ENCODE data around the gene FBXO44.

The FBXO44 gene

DNA sequence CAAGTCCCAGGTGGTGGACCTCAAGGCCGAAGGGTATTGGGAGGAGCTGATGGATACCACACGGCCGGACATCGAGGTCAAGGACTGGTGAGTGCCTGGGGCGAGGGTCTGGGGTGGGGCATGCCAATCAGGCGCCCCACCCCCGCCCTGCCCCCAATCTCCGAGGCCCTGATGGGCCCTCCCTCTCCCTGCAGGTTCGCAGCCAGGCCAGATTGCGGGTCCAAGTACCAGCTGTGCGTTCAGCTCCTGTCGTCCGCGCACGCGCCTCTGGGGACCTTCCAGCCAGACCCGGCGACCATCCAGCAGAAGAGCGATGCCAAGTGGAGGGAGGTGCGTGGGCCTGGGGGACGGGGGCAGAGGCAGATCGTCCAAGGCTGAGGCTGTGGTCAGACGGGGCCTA is 3.9 kb downstream of the FBXO44 start:
- DNase-seq (ENCODE audit: low spot score) = no peak

DNA sequence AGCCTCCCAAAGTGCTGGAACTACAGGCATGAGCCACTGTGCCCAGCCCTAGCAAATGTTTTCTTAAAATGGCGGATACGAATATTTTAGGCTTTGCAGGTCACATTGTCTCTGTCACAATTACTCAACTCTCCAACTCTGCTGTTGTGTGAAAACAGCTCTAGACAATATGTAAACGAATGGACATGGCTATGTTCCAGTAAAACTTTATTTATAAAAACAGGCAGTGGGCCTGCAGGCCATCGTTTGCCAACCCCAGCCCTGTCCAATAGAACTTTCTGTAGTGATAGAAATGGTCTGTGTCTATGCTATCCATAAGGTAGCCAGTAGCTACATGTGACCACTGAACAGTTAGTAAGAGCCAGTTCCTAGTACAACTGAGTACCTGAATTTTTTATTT is 5.1 kb downstream of the FBXO44 start:
- DNase-seq (ENCODE audit: low spot score) = no peak

DNA sequence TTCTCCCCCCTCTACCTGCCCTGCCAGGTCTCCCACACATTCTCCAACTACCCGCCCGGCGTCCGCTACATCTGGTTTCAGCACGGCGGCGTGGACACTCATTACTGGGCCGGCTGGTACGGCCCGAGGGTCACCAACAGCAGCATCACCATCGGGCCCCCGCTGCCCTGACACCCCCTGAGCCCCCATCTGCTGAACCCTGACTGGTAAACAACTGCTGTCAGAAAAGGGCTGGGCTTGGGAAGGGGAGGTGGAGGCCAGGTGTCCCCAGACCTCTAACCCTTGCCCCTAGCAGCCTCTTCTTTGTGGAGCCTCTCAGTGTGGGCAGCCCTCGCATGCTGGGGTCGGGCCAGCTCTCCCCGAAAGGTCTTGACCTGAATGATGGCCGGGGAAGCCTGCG is 6.4 kb downstream of the FBXO44 start:
- DNase-seq (ENCODE audit: low spot score) = no peak

- DNase-seq (ENCODE audit: low spot score) = peak; percentile 40
Measured at GRCh38 chr1:11664336-11665065, 9.8 kb downstream of the FBXO44 start.

DNA sequence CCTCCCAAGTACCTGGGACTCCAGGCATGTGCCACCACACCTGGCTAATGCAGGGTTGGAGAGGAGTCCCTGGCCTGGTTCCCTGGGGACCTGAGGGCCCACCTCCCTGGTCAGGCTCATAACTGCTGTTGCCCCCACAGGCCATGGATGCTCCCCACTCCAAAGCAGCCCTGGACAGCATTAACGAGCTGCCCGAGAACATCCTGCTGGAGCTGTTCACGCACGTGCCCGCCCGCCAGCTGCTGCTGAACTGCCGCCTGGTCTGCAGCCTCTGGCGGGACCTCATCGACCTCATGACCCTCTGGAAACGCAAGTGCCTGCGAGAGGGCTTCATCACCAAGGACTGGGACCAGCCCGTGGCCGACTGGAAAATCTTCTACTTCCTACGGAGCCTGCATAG is 13.8 kb downstream of the FBXO44 start:
- no peak for DNase-seq (ENCODE audit: low spot score)

DNA sequence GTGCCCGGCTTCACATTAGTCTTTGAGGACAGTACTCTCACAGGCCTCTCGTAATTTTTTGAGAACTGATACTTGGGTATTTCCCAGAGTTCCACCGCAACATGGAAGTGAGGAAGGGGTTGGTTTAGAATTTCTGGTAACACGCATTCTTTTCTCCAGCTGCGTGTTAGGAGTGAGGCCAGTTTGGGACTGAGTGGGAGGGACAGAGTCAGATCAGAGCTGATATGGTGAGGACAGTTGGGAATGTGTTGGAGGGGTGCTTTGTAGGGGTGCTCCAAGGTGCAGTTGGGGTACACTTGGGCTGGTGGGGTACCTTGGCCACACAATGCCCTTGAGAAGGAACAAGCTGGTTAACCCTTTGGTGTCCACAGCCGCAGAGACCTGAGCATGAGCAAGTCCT is 16.1 kb downstream of the FBXO44 start:
- no peak for DNase-seq (ENCODE audit: low spot score)

DNA sequence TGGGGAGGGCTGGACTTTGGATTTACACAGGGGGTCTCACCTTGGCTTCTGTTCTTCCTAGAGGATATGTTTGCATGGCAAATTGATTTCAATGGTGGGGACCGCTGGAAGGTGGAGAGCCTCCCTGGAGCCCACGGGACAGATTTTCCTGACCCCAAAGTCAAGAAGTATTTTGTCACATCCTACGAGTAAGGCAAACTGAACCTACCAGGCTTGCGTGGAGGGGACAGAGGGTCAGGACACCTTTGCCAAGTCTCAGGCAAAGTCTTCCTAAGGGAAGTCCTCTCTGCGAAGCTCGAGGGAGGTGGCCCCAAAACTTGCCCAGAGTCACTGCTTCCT is 16.5 kb downstream of the FBXO44 start:
- no peak for DNase-seq (ENCODE audit: low spot score)

GRCh38 chr1:11671544-11672286 is 17.0 kb downstream of the FBXO44 start:
- DNase-seq (ENCODE audit: low spot score) = no peak

- no peak for DNase-seq (ENCODE audit: low spot score)
Measured at GRCh38 chr1:11673089-11673769, 18.6 kb downstream of the FBXO44 start.

GRCh38 chr1:11674488-11674887 is 19.8 kb downstream of the FBXO44 start:
- DNase-seq (ENCODE audit: low spot score) = no peak

DNA sequence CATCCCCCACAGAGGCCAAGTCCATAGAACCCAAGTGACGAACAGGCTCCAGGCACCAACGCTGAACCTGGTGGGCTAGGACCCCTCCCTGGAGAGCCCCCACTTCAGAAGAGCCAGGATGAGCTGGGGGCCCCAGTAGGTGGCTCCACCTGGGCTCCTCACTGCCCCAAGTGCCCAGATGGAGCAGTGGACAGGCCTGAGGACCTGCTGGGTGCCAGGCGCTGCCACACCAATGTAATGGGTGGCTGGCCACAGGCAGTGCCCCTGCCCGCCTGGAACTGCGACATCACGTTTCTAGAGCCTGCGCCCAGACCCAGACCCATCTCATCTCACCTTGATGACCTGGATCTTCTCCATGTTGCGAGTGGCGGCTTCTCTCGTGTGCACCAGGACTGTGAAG is 20.6 kb downstream of the FBXO44 start:
- no peak for DNase-seq (ENCODE audit: low spot score)

GRCh38 chr1:11676386-11677103 is 21.9 kb downstream of the FBXO44 start:
- DNase-seq (ENCODE audit: low spot score) = no peak

GRCh38 chr1:11678442-11678841 is 23.8 kb downstream of the FBXO44 start:
- no peak for DNase-seq (ENCODE audit: low spot score)

GRCh38 chr1:11680270-11681070 is 25.8 kb downstream of the FBXO44 start:
- DNase-seq (ENCODE audit: low spot score) = no peak

GRCh38 chr1:11681071-11681771 is 26.5 kb downstream of the FBXO44 start, which contains the start of gene MAD2L2:
MAD2L2 (minus strand) TSS chr1:11681148; CDS start chr1:11680601, 547 bp downstream.
- peak; percentile 96 for DNase-seq (ENCODE audit: low spot score)

DNA sequence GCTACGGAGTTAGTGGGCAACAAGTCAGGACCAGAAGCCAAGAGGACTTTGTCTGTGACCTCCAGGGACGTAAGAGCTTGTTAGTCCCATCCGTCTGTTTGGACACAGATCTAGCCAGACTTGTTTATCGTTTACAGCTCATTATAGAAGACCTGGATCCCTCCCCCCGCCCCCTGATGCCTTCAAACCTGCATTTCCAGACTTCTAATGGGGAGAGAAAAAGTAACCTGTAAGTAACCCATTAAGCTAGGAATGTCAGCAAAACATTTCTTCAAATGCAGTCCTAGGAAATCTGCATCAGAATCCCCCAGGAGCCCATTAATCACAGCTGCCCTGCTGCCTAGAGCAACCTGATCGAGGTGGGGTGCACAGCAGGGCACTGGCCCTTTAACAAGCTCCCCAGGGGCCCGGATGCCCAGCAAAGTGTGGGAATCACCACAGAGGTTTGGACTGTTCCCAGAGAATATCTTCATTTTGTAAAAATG is 27.7 kb downstream of the FBXO44 start:
- no peak for DNase-seq (ENCODE audit: low spot score)

GRCh38 chr1:11682799-11683198 is 28.1 kb downstream of the FBXO44 start:
- DNase-seq (ENCODE audit: low spot score) = no peak

GRCh38 chr1:11684070-11684469 is 29.4 kb downstream of the FBXO44 start:
- DNase-seq (ENCODE audit: low spot score) = no peak

- no peak for DNase-seq (ENCODE audit: low spot score)
Measured at GRCh38 chr1:11685210-11685752, 30.6 kb downstream of the FBXO44 start.

DNA sequence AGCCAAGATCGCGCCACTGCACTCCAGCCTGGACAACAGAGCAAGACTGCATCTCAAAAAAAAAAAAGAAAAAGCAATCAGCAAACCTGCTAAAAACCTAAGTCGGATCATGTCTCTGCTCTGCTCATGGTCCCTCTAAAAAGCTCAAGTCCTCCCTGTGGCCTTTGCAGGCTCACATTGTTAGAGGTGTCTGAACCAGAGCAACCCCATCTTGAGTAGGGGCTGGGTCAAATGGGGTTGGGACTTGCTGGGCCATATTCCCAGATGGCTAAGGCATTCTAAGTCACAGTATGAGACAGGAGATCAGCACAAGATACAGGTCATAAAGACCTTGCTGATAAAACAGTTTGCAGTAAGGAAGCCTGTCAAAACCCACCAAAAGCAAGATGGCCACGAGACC is 33.8 kb downstream of the FBXO44 start:
- DNase-seq (ENCODE audit: low spot score) = no peak
